ENCODE data around the gene MCRS1.
"Not testable (repeated sequence)": the region's sequence is repeated elsewhere in the genome, so short reads cannot be mapped to it uniquely, and the experiment has no call there.

The MCRS1 gene

GRCh38 chr12:49567611-49568441 is at the start of gene MCRS1:
Gene MCRS1, minus strand, starts transcription at chr12:49568142. Its CDS starts 1,411 bp downstream, at chr12:49566731.
- peak within 1 kb of the TSS; percentile 98 for H3K4me3 ChIP-seq (ENCODE audit: low read depth, low read length)

- H3K4me3 ChIP-seq (ENCODE audit: low read depth, low read length), result no peak overlapping the region
Measured at GRCh38 chr12:49616533-49617219, 48.7 kb upstream of the MCRS1 start.

- no peak overlapping the region for H3K4me3 ChIP-seq (ENCODE audit: low read depth, low read length)
Measured at GRCh38 chr12:49615725-49616124, 47.8 kb upstream of the MCRS1 start.

- H3K4me3 ChIP-seq (ENCODE audit: low read depth, low read length), result no peak overlapping the region
Measured at GRCh38 chr12:49612210-49612609, 44.3 kb upstream of the MCRS1 start.

- not testable (repeated sequence) for H3K4me3 ChIP-seq (ENCODE audit: low read depth, low read length)
Measured at GRCh38 chr12:49610785-49611184, 42.8 kb upstream of the MCRS1 start.

- H3K4me3 ChIP-seq (ENCODE audit: low read depth, low read length), result no peak overlapping the region
Measured at GRCh38 chr12:49609875-49610154, 41.9 kb upstream of the MCRS1 start.

GRCh38 chr12:49609059-49609874 is 41.3 kb upstream of the MCRS1 start:
- no peak overlapping the region for H3K4me3 ChIP-seq (ENCODE audit: low read depth, low read length)

- not testable (repeated sequence) for H3K4me3 ChIP-seq (ENCODE audit: low read depth, low read length)
Measured at GRCh38 chr12:49605539-49605938, 37.6 kb upstream of the MCRS1 start, which contains the start of gene FAM186B. Gene FAM186B, minus strand, starts transcription at chr12:49605639. Its CDS starts 162 bp downstream, at chr12:49605477.

GRCh38 chr12:49604856-49605255 is 36.9 kb upstream of the MCRS1 start:
- H3K4me3 ChIP-seq (ENCODE audit: low read depth, low read length), result no peak overlapping the region

GRCh38 chr12:49603721-49604120 is 35.8 kb upstream of the MCRS1 start:
- H3K4me3 ChIP-seq (ENCODE audit: low read depth, low read length), result no peak overlapping the region

- H3K4me3 ChIP-seq (ENCODE audit: low read depth, low read length), result no peak overlapping the region
Measured at GRCh38 chr12:49599961-49600360, 32.0 kb upstream of the MCRS1 start.

GRCh38 chr12:49598527-49598926 is 30.6 kb upstream of the MCRS1 start:
- H3K4me3 ChIP-seq (ENCODE audit: low read depth, low read length), result no peak overlapping the region

GRCh38 chr12:49588721-49589516 is 21.0 kb upstream of the MCRS1 start:
- H3K4me3 ChIP-seq (ENCODE audit: low read depth, low read length), result no peak overlapping the region

GRCh38 chr12:49588281-49588680 is 20.3 kb upstream of the MCRS1 start:
- no peak overlapping the region for H3K4me3 ChIP-seq (ENCODE audit: low read depth, low read length)

- H3K4me3 ChIP-seq (ENCODE audit: low read depth, low read length), result no peak overlapping the region
Measured at GRCh38 chr12:49587174-49587908, 19.4 kb upstream of the MCRS1 start.

GRCh38 chr12:49585477-49586459 is 17.8 kb upstream of the MCRS1 start:
- no peak overlapping the region for H3K4me3 ChIP-seq (ENCODE audit: low read depth, low read length)

- H3K4me3 ChIP-seq (ENCODE audit: low read depth, low read length), result no peak overlapping the region
Measured at GRCh38 chr12:49584591-49584990, 16.6 kb upstream of the MCRS1 start.

GRCh38 chr12:49583366-49584094 is 15.6 kb upstream of the MCRS1 start:
- H3K4me3 ChIP-seq (ENCODE audit: low read depth, low read length), result no peak overlapping the region

All from iPS-11a (cell line).